GM20000 (cell line): Measurements from ENCODE around the gene TBCEL.

Experiments used
- DNase-seq: peaks from one replicate; pipeline ENCODE4 v3.0.0; 2012; ENCODE audit warnings: low spot score
- CTCF ChIP-seq: IDR thresholded peaks from 2 replicates; pipeline ENCODE4 v1.5.1; 2012; ENCODE audit warnings: mild to moderate bottlenecking, control low read depth; ENCODE audit errors: extremely low read depth, missing control alignments

TBCEL gene

GRCh38 chr11:121099364-121099763 is 75.5 kb downstream of the TBCEL start:
- no peak for DNase-seq
- TF ChIP-seq CTCF = no peak

GRCh38 chr11:121099885-121100284 is 76.0 kb downstream of the TBCEL start:
- TF ChIP-seq CTCF = no peak
- DNase-seq = no peak

GRCh38 chr11:121100943-121101342 is 77.0 kb downstream of the TBCEL start, which contains the start of gene TECTA:
Gene TECTA, plus strand, starts transcription at chr11:121101243. Its CDS starts 1,423 bp downstream, at chr11:121102666.
- no peak for DNase-seq
- no peak for TF ChIP-seq CTCF

GRCh38 chr11:121104312-121104762 is 80.4 kb downstream of the TBCEL start:
- no peak for DNase-seq
- TF ChIP-seq CTCF = no peak

GRCh38 chr11:121105063-121105480 is 81.2 kb downstream of the TBCEL start:
- no peak for DNase-seq
- TF ChIP-seq CTCF = no peak

- TF ChIP-seq CTCF = no peak
- no peak for DNase-seq
Observed at GRCh38 chr11:121105481-121106195, 81.7 kb downstream of the TBCEL start.

GRCh38 chr11:121106812-121107211 is 82.9 kb downstream of the TBCEL start:
- TF ChIP-seq CTCF = no peak
- DNase-seq = no peak
